HG03558 (cell line): ENCODE results near the gene PAK1.

ENCODE experiments used
- ATAC-seq: cut with Tn5 transposase; IDR thresholded peaks from one replicate; pipeline ENCODE4 v1.9.1; 2021; ENCODE audit warnings: moderate number of reproducible peaks; ENCODE audit not compliant: unreplicated experiment; ENCODE audit errors: extremely low read depth

PAK1 gene

GRCh38 chr11:77284476-77285468 lies 189.1 kb downstream of the PAK1 start:
- no peak for ATAC-seq

GRCh38 chr11:77283101-77283500 lies 190.8 kb downstream of the PAK1 start:
- no peak for ATAC-seq

GRCh38 chr11:77278595-77279506 lies 195.0 kb downstream of the PAK1 start:
- no peak for ATAC-seq

- no peak for ATAC-seq
These were observed 197.6 kb downstream of the PAK1 start for GRCh38 chr11:77276271-77276670.
